ENCODE results near the gene PAGR1.
"Not testable (repeated sequence)": the region's sequence is repeated elsewhere in the genome, so short reads cannot be mapped to it uniquely, and the experiment has no call there.

Gene PAGR1

DNA sequence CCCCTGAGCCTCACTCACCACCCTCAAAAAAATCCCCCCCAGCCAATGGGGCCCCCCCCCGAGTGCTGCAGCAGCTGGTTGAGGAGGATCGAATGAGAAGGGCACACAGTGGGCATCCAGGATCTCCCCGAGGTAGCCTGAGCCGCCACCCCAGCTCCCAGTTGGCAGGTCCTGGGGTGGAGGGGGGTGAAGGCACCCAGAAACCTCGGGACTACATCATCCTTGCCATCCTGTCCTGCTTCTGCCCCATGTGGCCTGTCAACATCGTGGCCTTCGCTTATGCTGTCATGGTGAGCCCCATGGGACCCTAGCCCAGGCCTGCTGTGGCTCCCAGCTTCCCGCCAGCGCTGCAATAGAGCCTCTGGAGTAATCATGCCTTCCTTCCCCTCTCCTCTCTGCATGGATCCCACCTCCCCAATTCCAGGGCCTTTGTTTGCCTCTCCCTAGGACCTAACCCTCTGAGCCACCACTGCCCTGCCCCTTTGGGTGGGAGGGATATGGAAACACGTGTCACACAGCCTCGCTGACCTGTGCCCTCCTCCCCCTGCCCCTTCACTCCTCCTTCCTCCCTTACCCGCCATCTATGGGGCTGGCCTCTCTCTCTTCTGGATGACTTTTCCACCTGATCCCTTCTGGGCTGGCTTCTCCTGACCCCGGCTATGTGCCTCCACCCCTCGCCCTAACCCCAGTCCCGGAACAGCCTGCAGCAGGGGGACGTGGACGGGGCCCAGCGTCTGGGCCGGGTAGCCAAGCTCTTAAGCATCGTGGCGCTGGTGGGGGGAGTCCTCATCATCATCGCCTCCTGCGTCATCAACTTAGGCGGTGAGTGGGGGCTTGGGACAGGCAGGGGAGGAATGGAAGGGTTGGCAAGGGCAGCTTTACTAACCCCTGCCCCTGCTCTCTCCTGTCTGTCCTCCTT lies 2.0 kb upstream of the PAGR1 start:
- DNase-seq = no peak

DNA sequence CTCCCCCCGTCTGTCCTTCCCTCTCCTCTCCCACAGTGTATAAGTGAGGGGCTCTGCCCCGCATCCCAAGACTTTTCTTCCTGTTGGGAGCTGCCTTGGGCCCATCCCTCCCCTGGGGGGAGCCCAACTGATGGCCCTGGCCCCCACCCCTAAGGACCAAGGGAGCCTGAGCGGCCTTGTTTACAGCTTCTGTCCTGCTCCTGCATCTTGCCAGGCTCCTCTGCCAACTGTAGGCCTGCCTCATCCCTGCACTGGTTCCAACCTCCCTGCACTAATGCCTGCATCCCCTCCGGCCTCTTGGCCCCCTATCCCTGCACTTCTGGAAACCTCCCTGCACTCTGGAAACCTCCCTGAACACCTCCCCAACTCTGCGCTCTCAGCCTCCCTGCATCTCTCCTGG lies 1.4 kb upstream of the PAGR1 start:
- no peak for DNase-seq

DNA sequence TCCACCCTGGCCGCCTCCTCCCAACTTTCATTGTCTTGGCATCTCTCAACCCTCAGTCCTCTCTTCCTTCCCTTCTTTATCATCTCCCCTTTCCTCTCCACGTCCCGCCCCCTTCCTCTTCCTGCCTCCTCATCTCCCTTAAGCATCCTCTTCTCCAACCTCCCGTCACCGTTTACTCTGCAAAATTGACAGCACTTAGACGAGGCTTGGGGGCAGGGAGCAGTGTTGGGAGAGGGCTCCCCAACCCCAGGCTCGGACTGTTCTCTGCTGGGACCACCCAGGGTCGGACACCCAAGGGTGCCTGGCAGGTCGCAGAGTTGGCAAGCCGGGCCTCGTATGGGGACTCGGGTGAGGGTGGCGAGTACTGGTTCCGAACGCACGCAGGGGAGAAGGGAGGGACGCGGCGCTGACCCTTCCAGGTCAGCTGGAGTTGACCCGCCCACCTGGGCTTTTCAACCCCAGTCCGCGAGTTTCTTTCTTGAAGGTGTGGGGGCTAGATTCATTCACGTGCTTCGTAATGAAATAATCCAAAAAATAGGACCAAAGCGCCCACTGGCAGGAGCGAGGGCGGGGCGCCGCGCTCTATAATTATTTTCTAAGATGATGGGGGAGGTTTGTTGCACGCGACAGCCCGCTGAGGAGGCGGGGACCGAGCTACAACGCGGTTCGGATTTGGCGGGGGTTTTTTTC lies 775 bp upstream of the PAGR1 start:
- no peak for DNase-seq

DNA sequence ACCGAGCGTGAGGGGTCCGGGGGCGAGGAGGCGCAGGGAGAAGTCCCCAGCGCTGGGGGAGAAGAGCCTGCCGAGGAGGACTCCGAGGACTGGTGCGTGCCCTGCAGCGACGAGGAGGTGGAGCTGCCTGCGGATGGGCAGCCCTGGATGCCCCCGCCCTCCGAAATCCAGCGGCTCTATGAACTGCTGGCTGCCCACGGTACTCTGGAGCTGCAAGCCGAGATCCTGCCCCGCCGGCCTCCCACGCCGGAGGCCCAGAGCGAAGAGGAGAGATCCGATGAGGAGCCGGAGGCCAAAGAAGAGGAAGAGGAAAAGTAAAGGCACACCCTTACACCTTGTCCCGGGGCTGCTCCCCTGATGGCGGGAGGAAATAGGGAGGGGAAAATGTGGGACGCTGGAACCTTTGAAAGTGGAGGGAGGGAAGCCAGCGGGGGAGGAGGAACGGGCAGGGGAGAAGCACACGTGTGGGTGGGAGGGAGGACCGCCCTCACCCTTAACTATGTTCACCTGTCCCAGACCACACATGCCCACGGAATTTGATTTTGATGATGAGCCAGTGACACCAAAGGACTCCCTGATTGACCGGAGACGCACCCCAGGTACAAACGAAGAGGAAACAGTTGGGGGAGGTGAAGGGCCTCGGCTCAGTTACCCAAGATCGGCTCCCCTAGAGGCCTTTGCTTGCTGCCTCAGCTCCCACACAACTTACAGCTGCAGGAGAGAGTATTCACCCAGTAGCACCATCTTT lies 916 bp downstream of the PAGR1 start:
- peak; percentile 27 for DNase-seq

DNA sequence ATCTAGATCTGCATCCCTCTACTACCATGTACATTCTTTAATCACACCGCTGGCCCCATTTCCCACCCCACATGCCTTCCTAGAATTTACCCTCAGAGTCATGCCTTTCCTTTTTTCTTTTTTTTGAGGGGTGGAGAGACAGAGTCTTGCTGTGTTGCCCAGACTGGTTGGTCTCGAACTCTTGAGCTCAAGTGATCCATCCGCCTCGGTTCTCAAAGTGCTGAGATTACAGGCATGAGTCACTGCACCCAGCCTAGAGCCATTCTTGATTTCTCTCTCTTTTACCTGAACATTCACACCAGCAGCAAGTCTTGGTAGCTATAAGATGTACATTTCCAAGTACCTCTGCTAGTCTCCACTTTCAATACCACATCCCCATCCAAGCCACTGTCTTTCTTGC lies 2.1 kb downstream of the PAGR1 start:
- no peak for DNase-seq

DNA sequence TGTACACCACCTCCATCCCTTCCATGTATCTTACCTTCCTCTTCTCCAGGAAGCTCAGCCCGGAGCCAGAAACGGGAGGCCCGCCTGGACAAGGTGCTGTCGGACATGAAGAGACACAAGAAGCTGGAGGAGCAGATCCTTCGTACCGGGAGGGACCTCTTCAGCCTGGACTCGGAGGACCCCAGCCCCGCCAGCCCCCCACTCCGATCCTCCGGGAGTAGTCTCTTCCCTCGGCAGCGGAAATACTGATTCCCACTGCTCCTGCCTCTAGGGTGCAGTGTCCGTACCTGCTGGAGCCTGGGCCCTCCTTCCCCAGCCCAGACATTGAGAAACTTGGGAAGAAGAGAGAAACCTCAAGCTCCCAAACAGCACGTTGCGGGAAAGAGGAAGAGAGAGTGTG lies 3.6 kb downstream of the PAGR1 start:
- DNase-seq = no peak

DNA sequence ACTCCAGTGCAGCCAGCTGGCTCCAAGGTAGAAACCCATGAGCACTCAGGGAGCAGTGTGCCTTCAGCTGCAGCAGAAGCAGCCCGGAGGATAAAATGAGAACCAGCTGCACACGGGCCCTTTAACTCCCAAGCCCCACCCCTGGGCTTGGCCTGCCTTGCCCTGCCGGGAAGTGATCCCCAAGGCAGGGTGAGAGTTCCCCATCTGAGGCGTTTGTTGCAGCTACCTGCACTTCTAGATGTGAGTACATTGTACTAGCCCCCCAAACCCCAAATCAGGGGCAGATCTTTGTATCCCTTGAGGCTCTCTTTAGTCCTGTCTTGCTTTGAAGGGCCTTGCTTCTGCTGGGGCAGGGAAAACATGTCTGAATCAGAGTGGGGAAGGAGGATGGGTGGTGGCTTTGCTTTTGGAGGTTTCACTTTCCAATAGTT lies 4.3 kb downstream of the PAGR1 start, which contains the start of gene MVP:
Gene MVP, plus strand, starts transcription at position 192 of the 431 bp plus-strand sequence. CDS start 10,088 bp downstream, outside the sequence.
- no peak for DNase-seq

DNA sequence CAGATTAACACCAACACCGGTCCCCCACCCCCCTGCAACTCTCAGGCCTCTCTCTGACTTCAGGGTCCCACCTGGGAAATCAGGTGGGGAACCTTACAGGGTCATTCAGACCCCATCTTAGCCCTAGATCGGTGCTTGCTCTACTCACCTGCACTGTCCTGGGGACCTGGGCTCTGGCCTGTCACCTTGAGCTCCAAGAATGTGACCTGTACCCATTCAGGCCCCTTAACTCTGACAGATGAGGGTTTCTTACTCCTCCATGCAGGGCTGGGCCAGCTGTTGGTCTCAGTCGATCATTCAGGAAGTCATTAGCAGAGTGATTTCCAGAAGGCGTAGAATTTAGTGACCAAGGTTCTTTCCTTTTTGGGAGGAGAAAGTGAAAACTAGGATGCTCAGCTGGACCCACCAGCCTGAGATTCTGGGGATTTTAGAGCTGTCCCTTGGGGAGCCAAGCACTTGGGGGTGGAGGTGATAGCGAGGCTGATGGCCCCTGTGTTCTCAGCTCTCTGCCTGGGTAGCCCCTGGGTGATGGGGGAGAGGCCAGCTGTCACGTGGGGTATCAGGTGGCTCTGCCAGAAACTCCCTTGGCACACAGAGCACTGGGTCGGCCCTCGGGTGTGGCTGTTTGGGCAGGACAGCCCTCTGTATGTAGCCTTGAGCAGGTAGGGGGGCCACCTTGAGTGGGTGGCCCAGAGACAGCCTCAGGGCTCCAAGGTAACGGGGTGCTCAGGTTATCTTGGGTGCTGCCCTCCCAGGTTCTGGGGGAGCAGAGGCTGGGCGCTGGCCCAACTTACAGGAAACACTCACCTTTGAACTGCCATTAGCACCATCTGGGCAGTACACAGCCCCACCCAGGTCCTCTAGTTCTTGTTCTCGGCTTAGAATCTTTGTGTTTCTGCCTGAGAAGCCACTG lies 5.0 kb downstream of the PAGR1 start:
- DNase-seq = no peak

DNA sequence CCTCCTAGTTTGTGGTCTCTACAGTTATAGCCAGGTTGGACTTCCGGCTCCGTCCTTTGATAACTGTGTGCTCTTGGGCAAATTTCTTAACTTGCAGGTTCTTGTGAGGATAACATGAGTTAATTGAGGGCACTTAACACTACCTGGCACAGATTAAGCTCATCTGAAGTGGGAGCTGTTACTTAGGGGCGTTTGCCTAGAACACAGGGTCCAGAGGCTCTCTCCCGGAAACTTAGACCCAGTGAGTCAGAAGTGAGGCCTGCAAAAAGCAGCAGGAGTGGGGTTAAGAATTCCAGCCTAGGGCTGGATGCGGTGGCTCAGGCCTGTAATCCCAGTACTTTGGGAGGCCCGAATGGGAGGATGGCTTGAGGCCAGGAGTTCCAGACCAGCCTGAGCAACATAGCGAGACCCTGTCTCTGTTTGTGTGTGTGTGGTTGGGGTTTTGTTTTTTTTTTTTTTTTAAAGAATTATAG lies 5.7 kb downstream of the PAGR1 start:
- no peak for DNase-seq

DNA sequence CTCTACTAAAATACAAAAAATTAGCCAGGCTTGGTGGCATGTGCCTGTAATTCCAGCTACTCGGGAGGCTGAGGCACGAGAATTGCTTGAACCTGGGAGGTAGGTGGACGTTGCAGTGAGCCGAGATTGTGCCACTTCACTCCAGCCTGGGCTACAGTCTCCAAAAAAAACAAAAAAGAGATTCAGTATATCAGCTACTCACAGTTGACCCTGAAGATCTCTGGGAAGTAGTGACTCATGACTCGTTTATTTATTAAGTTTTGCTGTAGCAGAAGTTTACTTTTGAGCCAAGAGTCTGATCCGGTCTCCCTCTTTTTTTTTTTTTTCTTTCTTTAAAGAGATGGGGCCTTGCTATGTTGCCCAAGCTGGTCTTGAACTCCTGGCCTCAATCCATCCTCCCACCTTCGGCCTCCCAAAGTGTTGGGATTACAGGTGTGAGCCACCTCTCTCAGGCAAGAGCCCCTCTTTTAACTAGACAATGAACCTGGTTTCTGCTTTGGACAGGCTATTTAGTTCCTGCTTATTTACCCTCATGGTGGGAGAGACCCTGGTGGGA lies 8.7 kb downstream of the PAGR1 start:
- no peak for DNase-seq

DNA sequence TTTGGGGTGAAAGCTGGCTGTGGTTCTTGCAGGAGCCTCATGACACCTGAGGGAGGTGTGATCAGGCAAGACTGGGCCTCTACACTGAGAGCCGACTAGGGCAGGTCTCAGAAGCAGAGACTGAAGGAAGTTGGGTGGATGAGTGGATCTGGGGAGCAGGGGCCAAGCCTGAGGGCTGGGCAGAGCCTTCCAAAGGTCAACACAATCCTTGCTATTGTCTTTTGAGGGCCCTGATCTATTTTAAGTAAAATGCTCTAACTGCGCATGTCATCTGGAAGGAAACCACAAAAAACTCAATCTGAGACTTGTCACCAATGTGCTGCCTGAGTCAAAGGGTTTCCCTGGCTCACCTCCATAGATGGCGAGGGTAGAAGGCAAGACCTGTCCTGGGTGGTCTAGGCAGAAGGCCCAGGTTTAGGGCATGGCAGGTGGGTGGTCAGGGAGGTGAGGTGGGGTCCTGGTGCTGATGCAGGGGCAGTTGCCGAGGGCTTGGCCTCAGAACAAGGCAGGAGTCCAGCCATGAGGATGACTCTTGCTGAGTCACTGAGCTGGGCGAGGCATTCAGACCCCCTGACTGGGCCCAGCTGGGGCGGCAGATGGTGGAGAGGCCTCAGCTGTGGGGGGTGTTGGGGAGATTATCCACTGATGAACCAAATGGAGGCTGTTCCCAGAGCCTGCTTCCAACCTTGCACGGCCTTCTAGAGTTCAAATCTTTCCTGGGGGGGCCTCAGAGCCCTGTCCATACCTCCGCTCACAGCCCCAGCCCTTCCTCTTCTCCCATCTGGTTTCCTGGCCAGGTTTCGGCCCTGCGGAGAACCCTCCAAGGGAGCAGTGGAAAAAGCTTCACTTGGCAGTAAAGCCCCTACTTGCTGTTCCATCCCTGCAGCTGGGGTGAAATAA lies 9.4 kb downstream of the PAGR1 start:
- no peak for DNase-seq

DNA sequence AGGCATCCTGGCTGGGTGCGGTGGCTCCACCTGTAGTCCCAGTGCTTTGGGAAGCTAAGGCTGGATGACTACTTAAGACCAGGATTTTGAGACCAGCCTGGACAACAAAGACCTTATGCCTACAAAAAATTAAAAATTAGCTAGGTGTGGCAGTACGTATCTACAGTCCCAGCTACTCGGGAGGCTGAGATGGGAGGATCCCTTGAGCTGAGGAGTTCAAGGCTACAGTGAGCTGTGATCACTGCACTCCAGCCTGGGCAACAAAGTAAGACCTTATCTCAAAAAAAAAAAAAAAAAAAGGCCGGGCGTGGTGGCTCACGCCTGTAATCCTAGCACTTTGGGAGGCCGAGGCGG lies 10.4 kb downstream of the PAGR1 start:
- DNase-seq = no peak

DNA sequence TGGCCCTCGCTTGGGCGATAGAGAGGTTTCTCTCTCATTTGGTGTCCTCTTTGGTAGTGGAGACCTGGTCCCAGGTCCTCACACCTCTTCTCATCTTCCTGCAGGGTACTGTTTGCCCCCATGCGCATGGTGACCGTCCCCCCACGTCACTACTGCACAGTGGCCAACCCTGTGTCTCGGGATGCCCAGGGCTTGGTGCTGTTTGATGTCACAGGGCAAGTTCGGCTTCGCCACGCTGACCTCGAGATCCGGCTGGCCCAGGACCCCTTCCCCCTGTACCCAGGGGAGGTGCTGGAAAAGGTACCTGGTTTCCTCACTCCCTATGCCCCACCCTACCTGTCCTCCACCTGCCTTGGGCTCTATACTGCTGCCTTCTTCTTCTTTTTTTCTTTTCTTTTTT lies 14.8 kb downstream of the PAGR1 start:
- DNase-seq = no peak

DNA sequence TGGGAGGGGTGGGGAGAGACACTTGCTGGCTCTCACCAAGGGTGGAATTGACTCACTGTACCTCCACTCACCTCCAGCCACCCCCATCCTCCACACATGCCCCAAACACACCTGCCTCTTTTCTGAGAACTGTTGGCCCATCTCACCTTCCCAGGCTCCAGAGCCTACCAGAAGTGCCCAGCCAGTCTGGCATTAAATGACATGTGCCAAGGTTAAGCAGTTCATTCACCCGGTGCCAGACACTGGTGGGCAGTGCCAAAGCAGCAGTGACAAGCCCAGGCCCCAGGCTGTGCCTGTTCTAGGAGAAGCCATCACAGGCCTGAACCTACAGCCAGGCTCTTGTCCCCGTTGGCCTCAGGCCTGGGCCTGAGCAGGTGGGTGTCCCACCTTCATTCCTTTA lies 15.5 kb downstream of the PAGR1 start:
- DNase-seq = no peak

DNA sequence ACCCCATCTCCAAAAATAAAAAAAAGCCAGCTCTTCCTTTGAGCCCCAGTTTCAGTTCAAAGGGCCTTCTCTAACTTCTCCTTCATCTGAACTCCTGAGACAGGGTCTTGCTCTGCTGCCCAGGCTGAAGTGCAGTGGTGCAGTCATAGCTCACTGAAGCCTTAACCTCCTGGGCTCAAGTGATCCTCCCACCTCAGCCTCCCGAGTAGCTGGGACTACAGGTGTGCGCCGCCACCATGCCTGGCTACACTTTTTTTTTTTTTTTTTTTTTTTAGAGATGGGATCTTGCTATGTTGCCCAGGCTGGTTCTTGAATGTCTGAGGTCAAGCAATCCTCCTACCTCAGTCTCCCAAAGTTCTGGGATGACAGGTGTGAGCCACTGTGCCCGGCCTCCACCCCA lies 17.3 kb downstream of the PAGR1 start:
- not testable (repeated sequence) for DNase-seq

DNA sequence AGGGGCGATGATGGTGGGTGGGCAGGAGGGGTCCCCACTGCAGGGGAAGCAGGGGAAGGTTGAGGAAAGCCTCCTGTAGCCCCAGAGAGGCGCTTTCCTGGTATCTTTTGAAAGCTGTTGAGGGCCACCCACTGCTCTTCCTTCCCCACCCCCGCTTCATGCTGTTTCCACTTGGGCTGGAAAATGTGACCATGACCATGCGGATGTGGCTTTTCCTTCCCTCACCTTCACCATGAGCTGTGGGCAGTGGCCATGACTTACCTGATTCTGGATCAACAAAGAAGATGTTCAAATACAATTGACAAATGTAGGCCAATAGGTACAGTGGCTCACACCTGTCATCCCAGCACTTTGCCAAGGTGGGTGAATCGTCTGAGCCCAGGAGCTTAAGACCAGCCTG lies 18.1 kb downstream of the PAGR1 start:
- DNase-seq = no peak

DNA sequence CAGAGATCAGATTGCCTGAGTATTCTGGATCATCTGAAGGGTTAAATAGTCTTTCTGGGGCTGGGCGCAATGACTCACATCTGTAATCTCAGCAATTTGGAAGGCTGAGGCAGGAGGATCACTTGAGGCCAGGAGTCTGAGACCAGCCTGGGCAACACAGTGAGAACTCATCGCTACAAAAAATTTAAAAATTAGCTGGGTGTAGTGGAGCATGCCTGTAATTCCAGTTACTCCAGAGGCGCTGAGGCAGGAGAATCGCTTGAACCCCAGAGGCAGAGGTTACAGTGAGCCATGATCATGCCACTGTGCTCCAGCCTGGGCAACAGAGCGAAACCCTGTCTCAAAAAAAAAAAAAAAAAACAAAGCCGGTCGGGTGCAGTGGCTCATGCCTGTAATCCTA lies 20.0 kb downstream of the PAGR1 start:
- no peak for DNase-seq

DNA sequence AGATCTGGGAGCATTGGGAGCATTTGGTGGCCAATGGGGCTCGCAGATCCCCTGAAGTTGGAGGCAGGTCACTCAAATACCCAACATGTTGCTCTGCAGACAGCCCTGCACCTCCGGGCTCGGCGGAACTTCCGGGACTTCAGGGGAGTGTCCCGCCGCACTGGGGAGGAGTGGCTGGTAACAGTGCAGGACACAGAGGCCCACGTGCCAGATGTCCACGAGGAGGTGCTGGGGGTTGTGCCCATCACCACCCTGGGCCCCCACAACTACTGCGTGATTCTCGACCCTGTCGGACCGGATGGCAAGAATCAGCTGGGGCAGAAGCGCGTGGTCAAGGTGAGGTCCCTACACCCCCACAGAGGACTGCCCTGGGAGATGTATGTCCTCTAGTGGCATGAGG lies 20.7 kb downstream of the PAGR1 start:
- no peak for DNase-seq

DNA sequence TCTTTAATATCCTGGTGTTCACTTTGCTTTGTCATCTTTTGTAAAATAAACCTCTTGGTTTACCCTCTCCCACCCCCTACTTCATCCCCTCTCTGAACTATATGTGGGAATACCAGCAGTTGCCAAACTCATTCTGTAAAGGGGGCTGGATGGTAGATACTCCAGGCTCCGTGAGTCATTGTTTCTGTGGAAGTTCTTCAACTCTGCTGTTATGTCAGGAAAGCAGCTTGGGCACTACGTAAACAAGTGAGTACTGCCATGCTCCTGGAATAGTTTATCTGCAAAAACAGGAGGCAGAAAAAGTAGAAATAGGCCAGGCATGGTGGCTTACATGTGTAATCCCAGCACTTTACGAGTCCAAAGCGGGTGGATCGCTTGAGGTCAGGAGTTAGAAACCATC lies 21.9 kb downstream of the PAGR1 start:
- no peak for DNase-seq

DNA sequence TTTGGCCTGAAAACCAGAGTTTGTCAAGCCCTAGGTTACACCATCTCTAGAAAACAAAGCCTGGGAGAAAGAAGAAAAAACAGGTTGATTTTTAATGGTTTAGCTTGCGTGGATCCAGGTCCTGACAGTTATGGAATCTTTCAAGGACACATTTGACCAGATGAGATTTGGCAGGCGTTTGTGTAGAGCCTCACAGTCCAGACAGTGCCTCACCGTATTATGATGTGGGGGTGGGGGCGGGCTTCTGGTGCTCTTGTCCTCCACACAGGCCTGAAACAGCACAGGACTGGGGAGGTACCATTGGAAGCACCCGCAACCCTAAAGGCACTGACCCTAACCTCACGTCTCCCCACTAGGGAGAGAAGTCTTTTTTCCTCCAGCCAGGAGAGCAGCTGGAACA lies 23.9 kb downstream of the PAGR1 start:
- no peak for DNase-seq

DNA sequence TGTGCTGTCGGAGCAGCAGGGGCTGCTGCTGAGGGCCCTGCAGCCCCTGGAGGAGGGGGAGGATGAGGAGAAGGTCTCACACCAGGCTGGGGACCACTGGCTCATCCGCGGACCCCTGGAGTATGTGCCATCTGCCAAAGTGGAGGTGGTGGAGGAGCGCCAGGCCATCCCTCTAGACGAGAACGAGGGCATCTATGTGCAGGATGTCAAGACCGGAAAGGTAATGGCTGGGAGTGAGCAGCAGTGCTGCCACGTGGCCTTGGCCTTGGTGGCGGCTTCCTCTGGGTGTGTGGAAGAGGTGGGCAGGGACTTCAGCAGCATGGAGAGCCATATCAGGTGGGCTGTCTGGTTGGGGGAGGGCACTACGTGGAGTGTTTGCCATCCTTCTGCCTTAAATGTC lies 24.3 kb downstream of the PAGR1 start:
- no peak for DNase-seq
